Body of pancreas (tissue), 4 donors: Measurements from ENCODE around the gene CDH4.

Experiments
- CTCF ChIP-seq, 7 experiments: fragments of 450-650 bp in 4 of 7; fragments of 200-600 bp in 3 of 7; sonication (generic) in 3 of 7; IDR thresholded peaks; one replicate each; pipeline ENCODE4 v1.5.1; 2016 to 2019; ENCODE audit warnings: antibody characterized with exemption in 7 of 7
- POLR2A ChIP-seq, 3 donors: fragments of 450-650 bp; IDR thresholded peaks; one replicate each; pipeline ENCODE4 v1.6.1; 2016; ENCODE audit warnings: antibody characterized with exemption in 3 of 3, mild to moderate bottlenecking in 2 of 3

- TF ChIP-seq CTCF (IDR thresholded peaks at IDR 0.05) (no peak), POLR2A (IDR thresholded peaks at IDR 0.05) (no peak)
Observed at GRCh38 chr20:61767761-61768494, 515.9 kb downstream of the CDH4 start.
